H9 (cell line): ENCODE results near the gene SNX18. TPM values are rescaled to one million over a fixed set of nuclear protein-coding genes. Genes with fewer than 3 reads are reported as not detected.

ENCODE experiments used
- DNase-seq: peaks from one replicate; pipeline ENCODE4 v3.0.0-alpha.2; 2017
- H2AFZ ChIP-seq: one replicate; pipeline ENCODE4 v1.6.1; 2013; ENCODE audit warnings: mild to moderate bottlenecking, low read length, control low read depth, moderate library complexity
- H2AK5ac ChIP-seq: 2 replicates; pipeline ENCODE4 v1.6.1; 2013; ENCODE audit warnings: low read length, control low read depth, mixed read lengths; ENCODE audit not compliant: insufficient read length
- H2BK120ac ChIP-seq: one replicate; pipeline ENCODE4 v1.6.1; 2013; ENCODE audit warnings: low read depth, mild to moderate bottlenecking, low read length, control low read depth, inconsistent platforms; ENCODE audit not compliant: poor library complexity, severe bottlenecking
- H2BK12ac ChIP-seq: 2 replicates; pipeline ENCODE4 v1.6.1; 2013; ENCODE audit warnings: low read length, control low read depth, mixed read lengths, low read depth; ENCODE audit not compliant: insufficient read length
- H2BK15ac ChIP-seq: 2 replicates; pipeline ENCODE4 v1.6.1; 2013; ENCODE audit warnings: low read depth, low read length, control low read depth
- H2BK20ac ChIP-seq: one replicate; pipeline ENCODE4 v1.6.1; 2013; ENCODE audit warnings: low read depth, mild to moderate bottlenecking, low read length, control low read depth, inconsistent platforms; ENCODE audit not compliant: poor library complexity, severe bottlenecking
- H2BK5ac ChIP-seq: 2 replicates; pipeline ENCODE4 v1.6.1; 2013; ENCODE audit warnings: low read length, control low read depth, mixed read lengths; ENCODE audit not compliant: insufficient read length
- H3K14ac ChIP-seq: 2 replicates; pipeline ENCODE4 v1.6.1; 2013; ENCODE audit warnings: low read length, control low read depth; ENCODE audit not compliant: insufficient read depth
- H3K18ac ChIP-seq: 2 replicates; pipeline ENCODE4 v1.6.1; 2013; ENCODE audit warnings: low read depth, mild to moderate bottlenecking, mixed read lengths, low read length, control low read depth; ENCODE audit not compliant: insufficient read length
- H3K23ac ChIP-seq: 2 replicates; pipeline ENCODE4 v1.6.1; 2013; ENCODE audit warnings: low read length, control low read depth, mixed read lengths, low read depth; ENCODE audit not compliant: insufficient read length
- H3K23me2 ChIP-seq: 2 replicates; pipeline ENCODE4 v1.6.1; 2013; ENCODE audit warnings: low read depth, mild to moderate bottlenecking, mixed read lengths, low read length, control low read depth; ENCODE audit not compliant: insufficient read length, poor library complexity, severe bottlenecking
- H3K27ac ChIP-seq: 2 replicates; pipeline ENCODE4 v1.5.1; 2013; ENCODE audit warnings: low read length, control low read depth, mixed read lengths, low read depth; ENCODE audit not compliant: insufficient read length
- H3K27me3 ChIP-seq: 2 replicates; pipeline ENCODE4 v1.6.1; 2013; ENCODE audit warnings: low read length, control low read depth, inconsistent platforms; ENCODE audit not compliant: insufficient read depth
- H3K4ac ChIP-seq: 2 replicates; pipeline ENCODE4 v1.6.1; 2013; ENCODE audit warnings: low read depth, mild to moderate bottlenecking, control low read depth, inconsistent platforms, low read length, moderate library complexity
- H3K4me1 ChIP-seq: 2 replicates; pipeline ENCODE4 v1.6.1; 2013; ENCODE audit warnings: low read length, control low read depth, inconsistent platforms; ENCODE audit not compliant: insufficient read depth
- H3K4me2 ChIP-seq: 2 replicates; pipeline ENCODE4 v1.6.1; 2013; ENCODE audit warnings: low read length, control low read depth, mixed read lengths; ENCODE audit not compliant: insufficient read length, insufficient read depth
- H3K56ac ChIP-seq: 2 replicates; pipeline ENCODE4 v1.6.1; 2013; ENCODE audit warnings: low read depth, mild to moderate bottlenecking, mixed read lengths, low read length, control low read depth; ENCODE audit not compliant: insufficient read length
- H3K79me1 ChIP-seq: 2 replicates; pipeline ENCODE4 v1.6.1; 2013; ENCODE audit warnings: low read depth, mild to moderate bottlenecking, moderate library complexity, low read length, control low read depth, inconsistent platforms; ENCODE audit not compliant: insufficient read depth, poor library complexity, severe bottlenecking
- H3K79me2 ChIP-seq: 2 replicates; pipeline ENCODE4 v1.6.1; 2013; ENCODE audit warnings: low read length, control low read depth, inconsistent platforms; ENCODE audit not compliant: insufficient read depth
- H3K9ac ChIP-seq: 2 replicates; pipeline ENCODE4 v1.6.1; 2013; ENCODE audit warnings: low read length, control low read depth, mixed read lengths; ENCODE audit not compliant: insufficient read length; ENCODE audit errors: extremely low read depth
- H3K9me3 ChIP-seq: one replicate; pipeline ENCODE4 v1.6.1; 2013; ENCODE audit warnings: low read depth, low read length, inconsistent platforms; ENCODE audit not compliant: control insufficient read depth
- H3T11ph ChIP-seq: one replicate; pipeline ENCODE4 v1.6.1; 2013; ENCODE audit warnings: mild to moderate bottlenecking, low read length, control low read depth, inconsistent platforms
- H4K20me1 ChIP-seq: one replicate; pipeline ENCODE4 v1.6.1; 2013; ENCODE audit not compliant: control insufficient read depth, insufficient read length, insufficient read depth
- H4K5ac ChIP-seq: 2 replicates; pipeline ENCODE4 v1.6.1; 2013; ENCODE audit warnings: low read depth, mild to moderate bottlenecking, mixed read lengths, low read length, control low read depth; ENCODE audit not compliant: insufficient read length
- H4K8ac ChIP-seq: replicated peaks from 2 replicates; pipeline ENCODE4 v1.6.1; 2013; ENCODE audit warnings: low read length, control low read depth, mixed read lengths, low read depth; ENCODE audit not compliant: insufficient read length
- H4K91ac ChIP-seq: 2 replicates; pipeline ENCODE4 v1.6.1; 2013; ENCODE audit warnings: low read depth, mild to moderate bottlenecking, moderate library complexity, mixed read lengths, low read length, control low read depth; ENCODE audit not compliant: insufficient read length
- H3K27ac Mint-ChIP-seq, 3 experiments: 2 replicates in 2 of 3; 3 replicates in 1 of 3; pipeline ENCODE4 v1.8.0; 2020 to 2021; ENCODE audit warnings: mixed read lengths in 3 of 3, mild to moderate bottlenecking in 1 of 3, moderate library complexity in 1 of 3
- H3K27me3 Mint-ChIP-seq: 2 replicates; pipeline ENCODE4 v1.8.0; 2021; ENCODE audit warnings: low read depth, mild to moderate bottlenecking, moderate library complexity, mixed read lengths
- H3K36me3 Mint-ChIP-seq, 3 experiments: 2 replicates in 2 of 3; 3 replicates in 1 of 3; pipeline ENCODE4 v1.8.0; 2020 to 2021; ENCODE audit warnings: low read depth in 3 of 3, mixed read lengths in 3 of 3; ENCODE audit not compliant: insufficient read depth in 1 of 3
- H3K4me1 Mint-ChIP-seq, 2 experiments: 2 replicates each; pipeline ENCODE4 v1.8.0; 2020; ENCODE audit warnings: mixed read lengths in 2 of 2
- H3K4me3 Mint-ChIP-seq, 2 experiments: 2 replicates in 1 of 2; 3 replicates in 1 of 2; pipeline ENCODE4 v1.8.0; 2020 to 2021; ENCODE audit warnings: mild to moderate bottlenecking in 2 of 2, mixed read lengths in 2 of 2, moderate library complexity in 1 of 2
- H3K9me3 Mint-ChIP-seq, 2 experiments: 2 replicates in 1 of 2; 3 replicates in 1 of 2; pipeline ENCODE4 v1.8.0; 2020; ENCODE audit warnings: mild to moderate bottlenecking in 2 of 2, mixed read lengths in 2 of 2, moderate library complexity in 1 of 2
- WGBS: extraction: QIAGEN DNeasy Blood & Tissue Kit; methylation state at CpG from one replicate; pipeline ENCODE4 v1.1.7; 2013; ENCODE audit warnings: missing lambda C conversion rate, low lambda C conversion rate, mixed read lengths; ENCODE audit not compliant: insufficient read length; ENCODE audit errors: extremely low coverage; 5-methylcytosine and 5-hydroxymethylcytosine counted together
- total RNA-seq: library from RNA; stranded (reverse); gene quantifications from 2 replicates; pipeline ENCODE4 v1.2.1, GENCODE V29; 2021
- TF ChIP-seq, protein P1 (sequence below): fragments of 200-600 bp; sonication (generic); conservative IDR thresholded peaks from 3 replicates; pipeline ENCODE4 v1.8.0; 2021; ENCODE audit warnings: antibody characterized with exemption, mild to moderate bottlenecking

SNX18 gene
- total RNA-seq, 1 experiment from 2014 or later: 17.2 TPM

DNA sequence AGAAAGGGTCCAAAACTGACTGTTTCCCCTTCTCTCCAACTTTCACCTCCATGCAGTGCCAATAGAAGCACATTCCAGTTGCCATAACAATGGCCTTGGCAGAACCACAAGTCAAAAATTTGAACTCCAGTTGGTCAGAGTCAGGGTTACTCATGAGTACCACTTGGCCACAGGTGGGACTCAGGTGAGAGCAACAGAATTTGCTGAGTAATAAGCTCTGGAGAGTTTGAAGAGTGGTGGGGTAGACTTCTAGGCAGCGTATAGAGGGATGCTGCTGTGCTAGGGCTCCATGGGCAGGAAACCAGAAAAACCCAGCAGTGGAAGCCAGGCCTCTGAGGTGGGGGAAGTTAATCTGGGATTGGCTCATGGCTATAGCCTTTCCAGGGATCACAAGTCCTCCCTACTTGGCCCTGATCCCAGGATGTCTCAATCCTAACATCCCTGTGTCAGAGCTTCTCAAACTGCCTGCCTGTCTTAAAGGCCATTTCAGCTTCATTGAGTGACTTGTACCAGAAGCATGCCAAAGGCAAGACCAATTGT, 30.2 kb downstream of the SNX18 start:
- no peak for DNase-seq

More for the DNA sequence above, 30.2 kb downstream of the SNX18 start:
- Histone ChIP-seq H3K9me3 (no peaks in the 10 kb centered on the region), H2BK12ac (no peak overlapping the region), H2BK5ac (no peak overlapping the region), H2AK5ac (no peak overlapping the region), H4K91ac (no peak overlapping the region), H3K23ac (no peak overlapping the region), H3K79me2 (no peaks in the 10 kb centered on the region), H3K14ac (no peak overlapping the region), H2AFZ (no peak overlapping the region), H3K56ac (no peak overlapping the region), H3K23me2 (no peaks in the 10 kb centered on the region), H3K18ac (no peak overlapping the region), H3K27me3 (no peaks in the 10 kb centered on the region), H3K4ac (no peak overlapping the region), H3K9ac (no peak overlapping the region), H2BK15ac (no peak overlapping the region), H4K20me1 (no peaks in the 10 kb centered on the region), H3K4me2 (no peak overlapping the region), H3T11ph (no peak overlapping the region), H4K8ac (no peak overlapping the region), H2BK120ac (no peak overlapping the region), H2BK20ac (no peak overlapping the region), H3K27ac (no peak overlapping the region), H3K4me1 (no peaks in the 10 kb centered on the region), H3K79me1 (no peaks in the 10 kb centered on the region), H4K5ac (no peak overlapping the region)
- no peak overlapping the region; a peak in 1 of 7 replicates for H3K27ac Mint-ChIP-seq
- no CpG with 5 or more reads among the region's 1 CpG for WGBS
- no peaks in the 10 kb centered on the region for H3K9me3 Mint-ChIP-seq
- H3K4me1 Mint-ChIP-seq: no peaks in the 10 kb centered on the region
- TF ChIP-seq, protein P1, sequence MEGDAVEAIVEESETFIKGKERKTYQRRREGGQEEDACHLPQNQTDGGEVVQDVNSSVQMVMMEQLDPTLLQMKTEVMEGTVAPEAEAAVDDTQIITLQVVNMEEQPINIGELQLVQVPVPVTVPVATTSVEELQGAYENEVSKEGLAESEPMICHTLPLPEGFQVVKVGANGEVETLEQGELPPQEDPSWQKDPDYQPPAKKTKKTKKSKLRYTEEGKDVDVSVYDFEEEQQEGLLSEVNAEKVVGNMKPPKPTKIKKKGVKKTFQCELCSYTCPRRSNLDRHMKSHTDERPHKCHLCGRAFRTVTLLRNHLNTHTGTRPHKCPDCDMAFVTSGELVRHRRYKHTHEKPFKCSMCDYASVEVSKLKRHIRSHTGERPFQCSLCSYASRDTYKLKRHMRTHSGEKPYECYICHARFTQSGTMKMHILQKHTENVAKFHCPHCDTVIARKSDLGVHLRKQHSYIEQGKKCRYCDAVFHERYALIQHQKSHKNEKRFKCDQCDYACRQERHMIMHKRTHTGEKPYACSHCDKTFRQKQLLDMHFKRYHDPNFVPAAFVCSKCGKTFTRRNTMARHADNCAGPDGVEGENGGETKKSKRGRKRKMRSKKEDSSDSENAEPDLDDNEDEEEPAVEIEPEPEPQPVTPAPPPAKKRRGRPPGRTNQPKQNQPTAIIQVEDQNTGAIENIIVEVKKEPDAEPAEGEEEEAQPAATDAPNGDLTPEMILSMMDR: no peak
- H3K4me3 Mint-ChIP-seq: no peak overlapping the region
- no peaks in the 10 kb centered on the region; a peak in 2 of 7 replicates for H3K36me3 Mint-ChIP-seq
- no peaks in the 10 kb centered on the region for H3K27me3 Mint-ChIP-seq
